Progenitor cell of endocrine pancreas (in vitro differentiated cells): ENCODE results near the gene VPS33A. TPM values are rescaled to one million over a fixed set of nuclear protein-coding genes. Genes with fewer than 3 reads are reported as not detected.

ENCODE experiments used
- DNase-seq: peaks from one replicate; pipeline ENCODE4 v3.0.0; 2021; ENCODE audit warnings: low spot score; ENCODE audit not compliant: unreplicated experiment
- H3K27ac Mint-ChIP-seq: 2 replicates; pipeline ENCODE4 v1.8.0; 2021; ENCODE audit warnings: mild to moderate bottlenecking, moderate library complexity, mixed read lengths
- H3K27me3 Mint-ChIP-seq: 2 replicates; pipeline ENCODE4 v1.8.0; 2021; ENCODE audit warnings: mixed read lengths
- H3K36me3 Mint-ChIP-seq: 2 replicates; pipeline ENCODE4 v1.8.0; 2022; ENCODE audit warnings: mixed read lengths; ENCODE audit not compliant: insufficient read depth
- H3K4me1 Mint-ChIP-seq: 2 replicates; pipeline ENCODE4 v1.8.0; 2021; ENCODE audit warnings: low read depth, mixed read lengths
- H3K4me3 Mint-ChIP-seq: 2 replicates; pipeline ENCODE4 v1.8.0; 2021; ENCODE audit warnings: low read depth, mild to moderate bottlenecking, moderate library complexity, mixed read lengths
- H3K9me3 Mint-ChIP-seq: 2 replicates; pipeline ENCODE4 v1.8.0; 2021; ENCODE audit warnings: low read depth, mixed read lengths
- CTCF ChIP-seq: fragments of 200-600 bp; sonication (generic); IDR thresholded peaks from one replicate; pipeline ENCODE4 v1.5.0; 2021; ENCODE audit warnings: antibody characterized with exemption, mild to moderate bottlenecking; ENCODE audit not compliant: unreplicated experiment
- total RNA-seq: library from RNA; stranded (reverse); gene quantifications from 2 replicates; pipeline ENCODE4 v1.2.1, GENCODE V29; 2021

VPS33A gene
- total RNA-seq, 1 donor from 2014 or later = 33.2 TPM

- Mint-ChIP-seq H3K4me3 (no peak overlapping the region), H3K36me3 (peaks cover 12% of the 10 kb centered on the region), H3K27ac (no peak overlapping the region), H3K4me1 (no peaks in the 10 kb centered on the region), H3K27me3 (no peaks in the 10 kb centered on the region), H3K9me3 (no peaks in the 10 kb centered on the region)
- DNase-seq = no peak
- no peak for TF ChIP-seq CTCF
Observed at GRCh38 chr12:122250536-122250935, 15.8 kb downstream of the VPS33A start.

GRCh38 chr12:122250047-122250446 is 16.2 kb downstream of the VPS33A start:
- no peak overlapping the region for H3K27ac Mint-ChIP-seq
- H3K36me3 Mint-ChIP-seq = peaks cover 11% of the 10 kb centered on the region
- DNase-seq = no peak
- no peak for TF ChIP-seq CTCF
- H3K4me1 Mint-ChIP-seq = no peaks in the 10 kb centered on the region
- no peak overlapping the region for H3K4me3 Mint-ChIP-seq
- no peaks in the 10 kb centered on the region for H3K9me3 Mint-ChIP-seq
- no peaks in the 10 kb centered on the region for H3K27me3 Mint-ChIP-seq

- H3K4me3 Mint-ChIP-seq = no peak overlapping the region
- no peak for TF ChIP-seq CTCF
- H3K4me1 Mint-ChIP-seq = no peaks in the 10 kb centered on the region
- H3K27me3 Mint-ChIP-seq = no peaks in the 10 kb centered on the region
- no peaks in the 10 kb centered on the region for H3K9me3 Mint-ChIP-seq
- peaks cover 11% of the 10 kb centered on the region for H3K36me3 Mint-ChIP-seq
- no peak overlapping the region for H3K27ac Mint-ChIP-seq
- DNase-seq = no peak
Observed at GRCh38 chr12:122245553-122245952, 20.7 kb downstream of the VPS33A start.

- Mint-ChIP-seq H3K4me1 (no peaks in the 10 kb centered on the region), H3K4me3 (no peak overlapping the region), H3K27ac (no peak overlapping the region), H3K36me3 (peaks cover 13% of the 10 kb centered on the region), H3K27me3 (no peaks in the 10 kb centered on the region), H3K9me3 (no peaks in the 10 kb centered on the region)
- TF ChIP-seq CTCF = no peak
- no peak for DNase-seq
Observed at GRCh38 chr12:122244565-122245371, 21.5 kb downstream of the VPS33A start.

GRCh38 chr12:122243965-122244364 is 22.3 kb downstream of the VPS33A start:
- DNase-seq = no peak
- Mint-ChIP-seq H3K4me3 (no peak overlapping the region), H3K27ac (no peak overlapping the region), H3K4me1 (no peaks in the 10 kb centered on the region), H3K9me3 (no peaks in the 10 kb centered on the region), H3K36me3 (peaks cover 10% of the 10 kb centered on the region), H3K27me3 (no peaks in the 10 kb centered on the region)
- no peak for TF ChIP-seq CTCF
